HEK293T (cell line): ENCODE results near the gene ZNF263.

Experiments used
- ARNT ChIP-seq: fragments of 450-650 bp; IDR thresholded peaks from 2 replicates; pipeline ENCODE4 v1.6.1; 2017; ENCODE audit warnings: mild to moderate bottlenecking
- BHLHE40 ChIP-seq: fragments of 450-650 bp; IDR thresholded peaks from 2 replicates; pipeline ENCODE4 v1.6.1; 2016; ENCODE audit warnings: mild to moderate bottlenecking, moderate library complexity, borderline replicate concordance
- ELF4 ChIP-seq: fragments of 450-650 bp; IDR thresholded peaks from 2 replicates; pipeline ENCODE4 v1.6.1; 2017; ENCODE audit warnings: antibody characterized with exemption
- FOXK2 ChIP-seq: fragments of 450-650 bp; IDR thresholded peaks from 2 replicates; pipeline ENCODE4 v1.6.1; 2016; ENCODE audit warnings: mild to moderate bottlenecking
- FOXM1 ChIP-seq: fragments of 450-650 bp; IDR thresholded peaks from 2 replicates; pipeline ENCODE4 v1.6.1; 2017; ENCODE audit warnings: mild to moderate bottlenecking, borderline replicate concordance
- SP1 ChIP-seq: fragments of 450-650 bp; IDR thresholded peaks from 2 replicates; pipeline ENCODE4 v1.6.1; 2017
- SUZ12 ChIP-seq: fragments of 450-650 bp; IDR thresholded peaks from 2 replicates; pipeline ENCODE4 v1.6.1; 2016; ENCODE audit warnings: mild to moderate bottlenecking
- ZNF384 ChIP-seq: fragments of 450-650 bp; IDR thresholded peaks from 2 replicates; pipeline ENCODE4 v1.6.1; 2016

DNA sequence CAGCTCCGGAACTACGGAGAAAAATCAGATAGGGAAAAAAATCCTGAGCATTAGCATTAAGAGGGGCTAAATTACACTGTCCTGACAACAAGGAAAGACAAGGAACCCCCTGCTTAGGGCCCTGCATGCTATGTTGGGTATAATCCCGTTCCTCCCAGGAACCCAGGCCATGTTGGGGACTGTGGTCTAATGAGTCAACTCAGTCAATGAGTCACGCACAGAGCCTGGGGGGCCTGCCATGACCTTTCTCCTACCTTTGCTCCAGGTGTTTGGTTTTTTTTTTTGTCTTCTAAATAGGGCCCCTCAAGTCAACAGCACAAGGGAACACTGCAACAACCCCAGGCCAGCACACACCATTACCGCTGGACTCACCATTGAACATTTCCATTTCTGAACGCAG is 39.4 kb upstream of the ZNF263 start:
- TF ChIP-seq ARNT, result no peak
- TF ChIP-seq SP1, result no peak
- no peak for TF ChIP-seq ZNF384
- TF ChIP-seq FOXM1, result no peak
- no peak for TF ChIP-seq SUZ12
- no peak for TF ChIP-seq ELF4
- no peak for TF ChIP-seq FOXK2
- TF ChIP-seq BHLHE40, result no peak
